HG03066 (cell line): ENCODE measurements around the gene TENM4.

Experiments
- ATAC-seq: cut with Tn5 transposase; IDR thresholded peaks from one replicate; pipeline ENCODE4 v1.9.1; 2021; ENCODE audit warnings: low read depth; ENCODE audit not compliant: unreplicated experiment

TENM4 gene

DNA sequence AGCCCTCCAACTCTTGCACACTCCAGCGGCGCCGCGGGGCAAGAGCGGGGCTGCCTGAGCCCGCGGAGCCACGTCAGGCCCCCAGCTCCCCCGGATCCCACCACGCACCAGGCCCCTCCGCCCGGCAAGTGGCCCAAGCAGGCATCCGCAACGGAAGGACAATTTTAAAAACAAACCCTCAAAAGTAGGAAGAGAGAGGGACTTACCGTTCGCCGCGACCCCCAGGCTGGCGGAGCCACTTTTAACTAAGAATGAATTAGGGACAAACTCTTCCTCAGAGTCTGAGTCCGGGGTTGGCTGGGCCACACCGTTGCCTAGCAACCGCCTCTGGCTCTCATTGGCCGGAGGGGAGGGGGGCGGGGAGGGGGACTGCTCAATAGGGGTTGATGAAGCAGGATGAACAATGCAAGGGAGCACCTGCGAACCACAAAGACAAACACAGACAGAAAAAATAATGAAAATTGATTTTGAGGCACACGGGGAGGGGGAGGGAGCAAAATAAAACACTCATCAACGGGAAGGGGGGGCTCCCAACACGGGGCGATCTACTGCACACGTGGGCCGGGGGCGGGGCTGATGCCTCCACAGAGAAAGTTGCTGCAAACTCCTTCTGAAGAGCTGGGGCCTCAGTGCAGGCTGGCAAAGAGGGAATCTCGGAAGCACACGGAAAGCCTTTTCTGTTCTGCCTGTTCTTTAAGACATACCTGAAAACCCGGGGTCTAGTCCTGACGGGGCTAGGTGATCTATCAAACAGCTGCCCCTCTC, 478.7 kb downstream of the TENM4 start:
- ATAC-seq: no peak

DNA sequence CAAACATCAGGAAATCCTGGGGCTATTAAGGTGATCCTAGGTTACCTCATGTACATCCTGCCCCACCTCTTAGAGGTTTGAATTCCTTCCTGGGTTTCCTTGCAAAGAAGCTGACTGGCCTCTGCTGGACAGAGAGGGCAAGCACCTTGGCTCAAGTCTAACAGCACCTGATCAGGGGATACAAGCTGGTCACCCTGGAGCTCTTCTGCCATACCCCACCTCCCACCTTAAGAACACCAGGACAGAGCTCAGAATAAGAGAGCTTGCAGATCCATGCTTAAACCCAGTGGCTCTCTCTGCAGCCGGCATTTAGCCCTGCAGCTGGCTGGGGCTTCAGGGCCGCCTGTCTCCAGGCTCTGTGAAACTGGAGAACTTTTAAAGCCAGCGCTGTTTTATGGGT, 479.6 kb downstream of the TENM4 start:
- ATAC-seq: no peak

DNA sequence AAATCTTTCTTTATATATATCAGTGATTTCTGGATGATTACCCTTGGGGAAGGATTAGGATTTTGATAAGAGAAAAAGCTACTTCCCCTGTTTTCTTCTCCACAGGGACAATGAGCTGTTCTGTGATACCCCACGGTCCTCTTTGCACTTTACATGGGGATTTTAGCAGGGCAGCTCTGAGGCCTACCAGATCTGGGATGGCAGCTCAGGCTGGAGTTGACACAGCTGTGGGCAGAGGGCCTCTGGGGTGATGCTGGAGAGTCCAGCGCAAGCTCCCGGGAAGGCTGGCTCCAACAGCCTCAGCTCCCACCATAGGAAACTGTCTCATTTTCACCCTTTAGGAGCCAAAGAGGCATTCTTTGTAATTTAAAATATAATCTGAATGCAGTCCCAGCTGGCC, 482.4 kb downstream of the TENM4 start:
- ATAC-seq: no peak

DNA sequence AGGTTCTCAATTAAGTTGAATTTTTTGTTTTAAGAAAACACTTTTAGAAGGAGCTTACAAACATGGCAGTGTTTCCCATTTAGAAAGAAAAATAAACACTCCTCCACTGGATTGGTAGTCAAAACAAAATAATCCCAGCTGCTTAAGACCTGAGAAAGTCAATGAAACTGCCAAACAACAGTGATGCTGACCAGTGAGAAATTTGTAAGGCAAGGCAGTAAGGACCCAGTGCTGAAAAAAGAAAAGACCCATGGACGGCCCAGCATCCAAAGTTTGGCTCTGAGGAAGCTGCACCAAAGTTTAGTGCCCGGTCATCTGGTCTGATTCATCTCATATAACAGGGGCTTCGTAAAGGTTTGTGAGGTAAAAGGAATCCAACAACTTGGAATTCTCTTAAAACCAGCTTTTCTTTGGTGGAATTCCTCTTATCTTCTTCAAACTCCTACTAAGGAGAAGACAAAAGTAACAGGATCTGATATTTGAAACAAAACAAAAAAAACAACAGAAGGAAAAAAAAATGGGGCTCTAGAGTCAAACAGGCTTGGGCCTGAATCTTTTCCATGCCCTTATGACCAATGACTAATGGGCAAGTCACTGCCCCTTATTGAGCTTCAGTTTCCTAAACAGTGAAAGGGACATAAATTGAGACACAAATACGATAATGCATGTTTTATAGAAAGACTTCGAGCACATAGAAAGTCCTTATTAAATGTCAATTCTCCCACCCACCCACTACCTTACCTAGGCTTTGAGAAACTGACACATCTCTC, 483.2 kb downstream of the TENM4 start:
- no peak for ATAC-seq

DNA sequence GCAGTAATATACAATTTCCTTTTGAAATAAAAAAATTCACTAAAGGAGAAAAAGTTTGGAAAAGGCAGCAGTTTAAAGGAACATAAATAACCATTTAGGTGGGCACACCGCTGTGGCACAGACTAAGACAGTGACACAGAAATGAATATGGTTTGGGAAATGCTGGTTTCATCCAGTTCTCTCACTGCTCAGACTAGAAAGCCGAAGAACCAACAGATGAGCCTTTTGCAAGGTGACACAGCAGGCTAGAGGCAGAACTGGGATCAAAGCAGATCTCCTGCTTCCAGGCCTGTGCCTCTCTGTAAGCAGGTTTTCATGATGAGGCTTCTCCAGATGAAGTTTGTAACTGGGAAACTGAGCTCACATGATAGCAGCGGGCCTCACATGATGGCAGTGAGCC, 486.1 kb downstream of the TENM4 start:
- ATAC-seq: no peak

DNA sequence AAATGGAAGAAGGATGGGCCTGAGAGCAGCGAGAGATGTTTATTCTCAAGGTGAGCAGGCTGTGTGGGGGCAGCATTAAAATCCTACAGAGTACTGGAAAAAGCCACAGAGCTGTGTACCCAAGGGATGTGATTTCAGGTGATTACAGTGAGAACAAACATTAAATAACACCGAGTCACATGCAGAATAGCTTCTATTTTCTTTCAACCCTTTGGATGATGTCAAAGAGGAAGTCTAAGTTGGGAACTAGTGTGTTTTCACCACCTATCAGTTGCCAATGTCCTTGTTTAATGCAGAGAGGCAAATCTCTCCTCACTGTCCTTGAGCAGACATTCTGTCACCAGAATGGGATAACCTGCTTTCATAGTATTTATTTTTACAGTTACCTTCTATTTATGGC, 486.6 kb downstream of the TENM4 start:
- no peak for ATAC-seq

DNA sequence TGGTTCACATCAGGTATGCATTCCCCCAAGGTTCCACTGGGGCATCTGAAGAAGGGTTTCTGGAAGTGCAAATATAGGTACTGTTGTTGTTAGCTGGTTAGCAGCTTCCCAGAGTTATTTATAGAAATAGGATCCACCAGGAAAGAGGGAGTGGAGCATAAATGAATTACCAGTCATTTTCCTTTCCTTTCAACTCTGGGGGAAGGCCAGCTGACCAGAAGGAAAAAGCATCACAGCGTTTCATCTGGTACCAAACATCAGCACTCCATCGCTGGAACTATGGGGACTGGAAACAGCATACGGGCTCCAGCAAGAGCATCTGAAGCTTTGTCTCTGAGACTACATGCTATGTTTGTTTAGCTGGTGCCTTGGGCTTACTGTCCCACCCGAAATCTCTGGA, 487.9 kb downstream of the TENM4 start:
- ATAC-seq: no peak

DNA sequence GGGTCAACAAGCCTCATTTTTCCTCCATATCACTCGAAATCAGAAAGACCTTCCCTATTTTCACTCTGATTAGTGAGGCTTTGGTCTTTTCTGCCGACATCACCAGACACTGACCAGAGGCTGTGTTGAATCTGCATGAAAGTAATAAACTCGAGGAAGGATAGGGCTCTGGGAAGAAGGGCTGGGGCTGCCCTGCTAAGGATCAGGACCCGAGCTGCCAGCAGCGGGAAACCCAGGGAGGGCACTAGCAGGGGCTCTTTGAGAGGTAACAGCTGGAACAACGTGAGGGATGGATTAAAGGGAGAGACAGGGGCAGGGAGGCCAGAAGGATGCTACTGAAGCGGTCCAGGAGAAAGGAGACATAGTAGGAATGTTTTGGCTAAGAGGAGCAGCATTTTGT, 488.7 kb downstream of the TENM4 start:
- no peak for ATAC-seq

DNA sequence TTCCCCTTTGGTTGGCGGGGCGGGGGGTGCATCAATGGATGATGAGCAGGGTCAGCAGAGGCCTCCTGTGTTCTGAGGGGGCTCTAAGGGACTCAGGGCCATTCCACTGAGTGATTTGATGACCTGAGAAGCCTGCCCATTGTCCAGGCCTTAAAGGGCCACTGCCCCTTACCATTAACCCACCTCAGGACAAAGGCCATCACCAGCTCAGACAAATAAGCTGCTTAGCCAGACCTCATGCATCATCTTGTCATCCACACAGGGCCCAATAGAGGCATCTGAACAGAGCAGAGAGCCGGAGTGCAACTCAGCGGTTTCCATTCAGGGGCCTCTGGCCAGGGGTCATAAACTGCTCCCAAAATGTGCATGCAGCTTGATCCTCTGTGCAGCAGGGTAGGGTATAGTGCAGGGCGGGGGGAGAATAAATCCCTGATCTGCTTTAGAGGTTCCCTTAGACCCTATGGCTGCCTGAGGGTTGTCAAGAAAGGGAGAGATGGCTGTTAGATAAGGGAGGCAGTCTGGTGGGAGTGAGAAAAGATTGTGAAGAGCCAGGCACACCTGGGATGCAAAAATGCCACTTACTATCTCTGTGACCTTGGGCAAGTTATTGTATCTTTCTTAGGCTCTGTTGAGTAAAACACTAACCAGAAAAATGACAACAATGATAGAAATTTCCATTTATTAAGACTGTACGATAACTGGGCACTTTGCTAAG, 490.7 kb downstream of the TENM4 start:
- no peak for ATAC-seq

DNA sequence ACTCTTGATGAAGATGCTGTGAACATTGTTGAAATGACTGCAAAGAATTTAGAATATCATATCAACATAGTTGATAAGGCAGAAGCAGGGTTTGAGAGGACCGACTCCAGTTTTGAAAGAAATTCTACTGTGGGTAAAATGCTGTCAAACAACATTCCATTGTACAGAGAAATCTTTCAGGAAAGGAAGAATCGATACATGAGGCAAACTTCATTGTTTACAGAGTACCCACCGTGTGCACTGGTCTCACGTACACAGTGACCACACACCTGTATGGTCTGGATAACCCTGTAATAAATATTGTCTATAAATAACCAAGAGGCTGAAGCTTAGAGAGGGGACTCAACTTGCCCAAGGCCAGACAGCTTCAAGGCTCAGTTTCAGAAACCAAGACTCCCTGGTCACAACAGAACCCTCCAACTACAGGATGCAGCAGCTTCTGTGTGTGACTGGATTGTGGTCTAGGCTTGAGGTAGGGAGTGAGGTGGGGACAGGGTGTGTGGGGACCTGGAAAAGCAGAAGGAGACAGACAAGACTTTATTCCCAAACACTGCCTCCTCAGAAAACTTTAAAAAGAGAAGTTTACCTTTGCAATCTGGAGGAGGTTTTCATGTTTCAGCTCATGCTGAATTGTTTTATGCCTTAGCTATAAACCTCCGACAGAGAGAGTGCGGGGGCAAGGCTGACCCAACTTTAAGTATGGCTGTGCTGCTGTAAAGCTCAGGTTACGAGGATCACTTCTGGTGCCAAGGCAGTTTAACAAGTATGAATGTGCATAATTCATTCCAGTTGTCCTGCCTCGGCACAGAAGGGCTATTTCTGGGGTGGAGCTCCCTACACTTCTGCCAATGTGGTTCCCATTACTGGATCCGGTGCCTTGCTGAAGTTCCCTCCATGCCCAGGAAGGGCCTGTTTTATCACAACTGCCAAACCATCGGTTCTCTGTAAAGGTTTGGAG, 493.6 kb downstream of the TENM4 start:
- ATAC-seq: no peak

DNA sequence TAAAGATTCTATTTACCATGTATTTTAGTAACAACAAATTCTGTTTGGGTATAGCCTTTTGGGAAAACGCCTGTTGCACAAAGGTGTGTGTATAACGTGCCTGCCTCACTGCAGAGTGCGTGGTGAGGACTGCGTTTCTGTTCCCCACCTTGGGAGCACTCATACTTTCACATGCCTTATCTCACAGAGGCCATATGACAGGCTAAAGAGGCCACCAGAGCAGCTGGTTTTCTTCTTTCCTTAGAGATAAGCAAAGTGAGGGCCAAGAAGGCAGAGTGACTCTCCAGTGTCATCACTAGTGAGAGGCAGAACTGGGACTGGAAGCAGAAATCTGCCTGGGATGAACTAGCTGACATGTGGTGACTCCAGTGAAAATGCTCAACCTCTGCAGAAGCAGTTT, 497.0 kb downstream of the TENM4 start:
- no peak for ATAC-seq

DNA sequence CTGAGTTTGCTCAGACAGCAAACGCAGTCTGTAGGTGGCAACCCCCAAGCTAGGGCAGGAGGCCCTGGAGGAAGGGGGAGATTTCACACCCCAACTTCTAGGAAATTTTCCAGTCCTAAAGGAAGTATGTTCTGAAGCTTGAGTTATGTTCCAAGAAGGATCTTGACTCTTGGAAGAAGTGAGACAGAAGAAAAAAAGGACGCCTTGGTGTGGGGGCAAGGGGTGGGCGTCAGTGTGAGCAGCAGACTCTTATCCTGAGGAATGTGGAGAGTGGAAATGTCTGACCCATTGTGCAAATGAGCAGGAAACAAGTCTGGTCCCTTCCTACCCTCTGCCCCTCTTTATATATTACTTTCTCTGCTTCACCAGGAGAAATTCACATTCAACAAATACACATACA, 497.7 kb downstream of the TENM4 start:
- ATAC-seq: no peak

DNA sequence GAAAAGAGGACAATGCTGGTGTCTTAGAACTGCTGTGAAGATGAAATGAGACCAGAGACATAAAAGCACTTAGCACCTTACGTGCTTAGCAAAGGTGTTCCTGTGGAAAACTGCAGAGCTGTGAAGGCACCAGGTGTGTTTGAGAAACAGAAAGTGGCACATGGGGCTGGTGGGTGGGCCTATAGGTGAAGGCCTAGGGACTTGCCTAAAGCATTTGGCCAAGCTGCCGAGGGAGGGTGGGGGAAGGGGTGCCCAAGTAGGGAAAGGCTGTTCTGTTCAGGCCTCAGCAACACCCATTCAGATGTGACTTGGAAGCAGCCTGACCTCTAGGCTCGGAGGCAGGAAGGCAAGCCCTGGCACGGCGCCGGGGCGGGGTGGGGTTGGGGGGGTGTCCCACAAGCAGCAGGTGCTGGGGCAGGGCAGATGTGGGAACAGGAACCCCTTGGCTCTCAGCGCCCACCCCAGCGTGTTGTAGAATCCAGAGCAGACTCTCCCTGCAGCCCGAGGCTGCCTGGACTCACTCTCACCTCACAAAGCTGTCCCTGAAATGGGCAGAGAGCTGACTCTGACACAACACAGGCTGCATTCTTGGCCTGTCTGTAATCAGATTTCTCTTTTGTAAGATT, 499.5 kb downstream of the TENM4 start:
- no peak for ATAC-seq

DNA sequence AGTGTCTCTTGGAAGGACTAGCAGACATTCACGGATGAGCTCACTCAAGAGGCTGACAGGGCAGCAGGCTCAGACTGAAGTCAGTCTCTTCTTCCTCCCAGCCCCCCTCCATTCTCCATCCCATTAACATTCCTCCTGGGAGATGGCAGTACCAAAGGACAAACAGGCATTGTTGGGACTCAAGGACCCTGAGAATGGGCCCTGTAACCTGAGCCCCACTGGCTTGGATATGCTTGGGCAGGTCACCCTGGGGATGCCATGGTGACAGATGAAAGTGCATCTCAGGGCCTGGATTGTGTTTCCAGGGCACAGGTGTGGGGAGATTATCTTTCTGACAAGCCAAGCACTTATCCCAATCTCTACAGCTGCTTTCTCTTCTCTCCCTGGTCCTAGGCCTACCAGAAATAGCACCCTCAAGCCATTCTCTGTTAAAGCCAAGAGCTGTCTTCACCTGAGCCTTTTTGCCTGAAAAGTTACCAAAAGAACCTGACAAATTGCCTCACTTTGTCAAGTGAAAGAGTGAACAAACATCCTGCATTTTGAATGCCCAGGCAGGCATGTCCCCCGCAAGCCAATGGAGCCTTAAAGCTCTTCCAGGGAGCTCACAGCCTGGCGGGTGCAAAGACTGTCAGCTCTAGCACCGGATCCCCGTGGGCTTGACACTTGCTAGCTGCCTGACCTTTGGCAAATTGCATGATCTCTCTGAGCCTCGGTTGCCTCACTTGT, 500.2 kb downstream of the TENM4 start:
- no peak for ATAC-seq

DNA sequence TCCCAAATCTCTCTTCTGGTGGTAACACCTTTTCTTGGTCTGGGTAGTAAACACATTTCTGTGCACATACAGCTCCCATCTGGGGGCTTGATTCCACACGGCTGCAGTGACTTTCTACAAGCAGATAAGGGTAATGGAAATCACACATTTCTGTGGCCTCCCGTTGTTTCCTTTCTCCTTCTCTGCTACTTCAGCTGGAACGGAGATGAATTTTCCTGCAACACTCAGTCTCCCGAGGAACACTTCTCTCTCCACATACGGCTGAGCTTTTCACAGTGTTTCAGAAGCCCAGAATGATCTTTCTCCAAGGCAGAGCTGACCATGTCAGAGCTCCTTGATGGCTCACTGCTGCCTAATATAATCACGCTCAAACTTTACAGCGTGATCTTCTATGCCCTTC, 501.9 kb downstream of the TENM4 start:
- ATAC-seq: no peak

DNA sequence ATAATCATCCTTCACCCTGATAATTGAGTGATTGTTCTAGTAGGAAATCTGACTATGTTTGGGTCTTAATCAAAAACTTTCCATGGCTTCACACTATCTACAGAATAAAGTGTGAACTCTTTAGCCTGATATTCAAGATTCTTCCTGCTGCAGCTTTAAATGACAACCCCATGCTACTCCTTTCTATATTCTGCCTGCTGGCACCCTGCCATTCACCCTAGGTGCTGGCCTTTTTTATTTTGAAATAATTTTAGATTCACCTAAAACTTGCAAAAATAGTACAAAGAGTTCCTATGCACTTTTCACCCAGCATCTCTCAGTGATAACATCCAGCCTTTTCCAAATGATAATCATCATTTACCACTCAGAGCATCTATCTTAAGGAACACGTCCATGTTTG, 502.8 kb downstream of the TENM4 start:
- ATAC-seq: no peak

DNA sequence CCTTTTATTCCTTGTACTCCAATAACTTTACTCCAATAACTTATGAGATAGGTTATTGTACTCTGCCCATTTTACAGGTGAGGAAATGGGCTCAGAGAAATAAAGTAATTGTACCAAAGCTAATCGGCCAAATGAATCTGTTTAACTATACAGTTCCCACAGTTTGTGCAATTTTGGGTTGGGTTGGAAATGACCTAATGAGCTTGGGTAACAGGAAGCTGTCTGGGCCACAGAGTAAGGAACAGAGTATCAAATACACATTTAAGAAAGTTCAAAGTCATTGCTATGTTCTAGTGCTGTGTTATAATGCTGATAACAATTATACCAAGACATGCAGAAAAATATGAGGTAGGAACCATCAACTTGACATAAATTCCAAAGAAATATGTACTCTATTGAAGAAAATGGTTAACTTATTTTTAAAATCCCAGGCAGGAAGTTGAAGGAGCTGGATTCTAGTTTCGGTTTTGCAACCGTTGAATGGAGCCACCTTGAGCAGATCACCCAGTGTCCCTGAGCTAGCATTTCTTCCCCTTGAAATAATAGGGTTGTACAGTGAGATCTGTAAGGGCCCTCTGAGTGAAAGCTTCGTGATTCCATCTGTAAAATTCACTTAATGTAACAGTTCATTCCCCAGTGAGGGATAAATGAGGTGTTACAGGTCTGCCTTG, 505.3 kb downstream of the TENM4 start:
- ATAC-seq: no peak

DNA sequence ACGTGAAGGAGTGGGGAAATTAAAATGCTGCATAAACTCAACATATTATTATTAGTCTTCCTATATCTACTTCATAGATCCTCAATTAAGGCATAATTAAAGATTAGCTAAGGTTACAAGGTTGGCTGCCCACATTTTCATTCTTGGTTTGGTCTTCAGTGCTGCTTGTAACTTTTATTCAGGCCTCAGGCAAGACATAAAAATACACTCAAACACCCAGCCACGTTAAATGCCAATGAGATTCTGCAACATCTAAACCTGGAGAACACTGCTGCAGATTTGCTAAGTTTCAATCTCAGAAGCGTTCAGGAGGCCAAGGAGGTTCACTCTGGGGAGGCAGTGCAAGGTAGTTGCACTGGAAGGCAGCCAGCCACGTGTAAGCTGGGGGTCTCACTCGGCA, 507.5 kb downstream of the TENM4 start:
- no peak for ATAC-seq

DNA sequence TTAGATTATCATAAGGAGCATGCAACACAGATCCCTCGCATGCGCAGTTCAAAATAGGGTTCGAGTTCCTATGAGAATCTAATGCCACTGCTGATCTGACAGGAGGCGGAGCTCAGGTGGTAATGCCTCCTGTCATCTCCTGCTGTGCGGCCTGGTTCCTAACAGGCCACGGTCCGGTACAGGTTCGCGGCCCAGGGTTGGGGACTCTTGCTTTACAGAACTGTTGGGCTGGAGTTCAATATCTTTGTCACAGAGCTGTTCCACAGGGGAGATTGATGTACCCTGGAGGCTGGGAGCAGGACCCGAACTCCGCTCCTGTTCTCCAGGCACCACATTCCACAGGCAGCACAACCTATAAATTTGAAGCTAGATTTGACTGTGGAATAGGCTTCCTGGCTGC, 508.1 kb downstream of the TENM4 start:
- ATAC-seq: no peak
